ENCODE data around the gene RASGEF1C.

GRCh38 chr5:180206993-180207392 is 2.0 kb downstream of the RASGEF1C start:
- no peak for TF ChIP-seq CTCF (IDR thresholded peaks at IDR 0.05; ENCODE audit: low read depth, low read length)
- TF ChIP-seq EZH2phosphoT487 (IDR thresholded peaks at IDR 0.05; ENCODE audit: low read depth) = no peak
